GM19452 (cell line): ENCODE data around the gene SEC22B.
"Not testable (repeated sequence)": the region's sequence is repeated elsewhere in the genome, so short reads cannot be mapped to it uniquely, and the experiment has no call there.

ENCODE experiments used
- ATAC-seq: cut with Tn5 transposase; IDR thresholded peaks from one replicate; pipeline ENCODE4 v1.9.1; 2021; ENCODE audit not compliant: unreplicated experiment

The SEC22B gene

DNA sequence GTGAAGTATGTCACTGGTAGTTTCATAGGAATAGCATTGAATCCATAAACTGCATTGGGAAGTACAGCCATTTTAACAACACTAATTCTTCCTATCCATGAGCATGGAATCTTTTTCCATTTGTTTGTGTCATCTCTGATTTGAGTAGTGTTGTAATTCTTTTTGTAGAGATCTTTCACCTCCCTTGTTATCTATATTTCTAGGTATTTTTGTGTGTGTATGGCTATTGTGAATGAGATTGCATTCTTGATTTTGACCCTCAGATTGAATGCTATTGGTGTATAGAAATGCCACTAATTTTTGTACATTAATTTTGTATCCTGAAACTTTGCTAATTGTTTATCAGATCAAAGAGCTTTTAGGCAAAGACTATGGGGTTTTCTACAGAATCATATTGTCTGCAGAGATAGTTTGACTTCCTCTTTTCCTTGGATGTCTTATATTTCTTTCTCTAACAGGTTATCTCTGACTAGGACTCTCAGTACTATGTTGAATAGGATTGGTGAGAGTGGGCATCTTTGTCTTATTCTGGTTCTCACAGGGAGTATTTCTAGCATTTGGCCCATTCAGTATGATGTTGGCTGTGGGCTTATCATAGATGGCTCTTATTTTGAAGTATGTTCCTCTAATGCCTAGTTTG lies 26.8 kb downstream of the SEC22B start:
- ATAC-seq: not testable (repeated sequence)

DNA sequence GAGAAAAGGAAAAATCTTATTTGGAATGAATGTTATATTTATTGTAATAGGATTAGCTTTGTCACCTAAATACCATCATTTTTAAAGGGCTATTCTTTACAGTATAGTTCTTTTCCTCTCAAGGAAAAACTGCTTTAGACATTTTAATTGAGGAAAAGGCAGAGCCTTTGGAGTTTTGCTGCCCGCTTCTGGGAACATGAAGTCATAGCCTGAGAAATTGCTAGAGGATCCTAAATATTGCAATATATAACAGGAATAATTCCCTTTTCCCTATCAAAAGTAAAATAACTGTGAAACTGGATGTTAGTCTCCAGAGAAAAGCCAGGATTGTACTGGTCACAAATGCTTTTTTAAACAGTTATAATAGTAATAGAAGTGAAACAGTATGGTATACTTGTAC lies 30.5 kb downstream of the SEC22B start:
- not testable (repeated sequence) for ATAC-seq

DNA sequence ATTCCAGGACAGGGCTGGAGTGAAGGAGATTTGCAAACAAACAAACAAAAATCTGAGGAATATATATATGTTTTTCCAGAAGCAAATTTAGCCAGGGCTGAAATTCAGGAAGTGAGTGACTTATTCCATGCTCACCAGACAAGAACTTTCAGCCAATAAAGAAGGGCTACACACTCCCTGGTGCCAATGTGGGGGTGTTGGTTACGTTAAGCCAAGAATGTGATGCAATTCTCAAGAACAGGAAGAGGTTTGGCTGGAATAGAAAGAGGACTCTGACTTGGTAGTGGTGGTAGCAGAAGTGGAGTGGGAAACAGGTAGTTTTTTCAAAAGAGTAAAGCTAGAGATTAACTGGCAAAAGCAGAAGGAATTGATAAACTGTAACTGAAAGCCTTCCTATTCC lies 31.7 kb downstream of the SEC22B start:
- not testable (repeated sequence) for ATAC-seq

DNA sequence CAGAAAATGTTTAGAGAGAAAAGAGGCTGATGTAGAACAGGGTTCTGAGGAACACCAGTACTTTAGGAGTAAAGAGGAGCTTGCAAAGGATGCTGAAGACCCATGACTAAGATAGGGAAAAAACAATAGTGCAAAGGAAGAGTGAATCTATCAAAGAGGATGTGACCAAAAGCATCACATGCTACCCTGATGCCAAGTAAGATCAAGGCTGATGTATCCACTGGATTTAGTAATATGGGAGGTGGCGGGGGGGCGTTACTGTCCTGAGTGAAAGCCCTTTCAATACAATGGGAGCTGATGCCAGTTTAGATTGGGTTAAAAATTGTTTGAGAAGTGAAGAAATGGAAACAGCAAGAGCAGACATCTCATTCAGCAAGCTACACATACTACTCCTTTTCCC lies 32.2 kb downstream of the SEC22B start:
- ATAC-seq: not testable (repeated sequence)

DNA sequence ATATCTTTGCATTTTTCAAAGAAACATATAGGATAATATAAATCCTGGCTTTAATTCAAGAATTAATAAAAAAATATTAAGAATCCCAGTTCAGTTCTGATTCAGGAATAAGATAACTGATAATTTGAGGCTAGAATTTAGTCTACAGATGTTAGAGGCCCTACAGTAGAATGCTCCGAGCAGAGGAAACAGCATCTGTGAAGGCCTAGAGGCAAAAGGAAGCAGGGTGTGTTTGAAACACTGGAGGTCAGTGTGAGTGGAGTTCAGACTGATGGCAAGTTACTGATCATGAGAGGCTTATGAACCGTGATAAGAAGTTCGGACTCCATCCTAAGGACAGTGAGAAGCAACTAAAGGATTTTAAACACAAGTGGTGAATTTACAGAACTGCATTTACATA lies 33.0 kb downstream of the SEC22B start:
- ATAC-seq: not testable (repeated sequence)

DNA sequence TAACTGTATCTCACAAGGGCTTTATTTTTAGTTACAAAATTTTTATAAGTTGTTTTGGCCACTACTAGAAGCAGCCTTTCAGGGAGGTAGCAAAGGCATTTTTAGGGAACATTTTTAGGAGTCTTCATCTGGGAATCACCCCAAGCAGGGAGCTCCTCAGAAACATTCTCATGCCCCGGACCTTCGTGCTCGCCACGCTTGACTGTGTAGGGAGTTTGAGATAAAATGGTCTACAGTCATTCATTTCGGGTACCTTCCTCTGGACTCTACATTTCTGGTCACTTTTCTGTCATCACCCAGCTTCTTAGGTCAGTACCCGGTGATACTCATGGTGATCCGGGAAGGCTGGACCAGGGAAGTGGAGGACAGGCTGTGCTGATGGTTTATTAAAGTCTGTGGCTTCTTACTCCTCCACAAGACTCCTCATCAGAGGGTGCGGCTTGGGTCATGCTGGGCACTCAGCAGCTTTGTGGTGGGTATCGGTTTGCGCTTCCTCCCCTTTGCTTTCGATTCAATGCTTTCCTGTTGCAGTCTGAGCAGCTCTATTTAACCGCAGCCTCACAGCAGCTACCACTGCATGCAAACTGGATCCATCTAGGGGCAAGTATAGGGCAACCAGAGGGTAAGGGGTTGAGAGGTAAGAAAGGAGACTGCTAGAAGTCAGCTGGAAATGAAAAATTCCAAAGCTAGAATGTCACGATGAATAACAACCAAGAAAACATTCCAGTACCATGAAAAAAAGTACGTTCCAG lies 33.6 kb downstream of the SEC22B start:
- peak; percentile 97 for ATAC-seq

DNA sequence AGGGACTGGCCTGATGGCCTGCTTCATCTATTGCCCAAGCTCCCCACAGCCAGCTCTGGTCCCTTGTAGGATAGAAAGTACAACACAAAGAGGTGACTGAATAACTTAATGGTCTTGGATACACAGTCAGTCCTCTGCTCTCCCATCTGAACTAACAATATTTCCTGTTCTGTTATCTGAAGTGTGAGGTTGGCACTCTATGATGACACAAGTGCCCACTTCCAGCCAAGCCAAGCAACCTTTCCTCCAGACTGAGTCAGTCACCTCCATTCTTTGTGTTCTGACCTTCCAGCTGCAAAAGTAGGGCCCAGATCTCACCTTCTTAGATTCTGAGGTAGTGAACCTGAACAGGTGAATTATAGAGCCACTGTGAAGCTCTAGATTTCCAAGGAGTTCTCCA lies 34.5 kb downstream of the SEC22B start:
- ATAC-seq: not testable (repeated sequence)

DNA sequence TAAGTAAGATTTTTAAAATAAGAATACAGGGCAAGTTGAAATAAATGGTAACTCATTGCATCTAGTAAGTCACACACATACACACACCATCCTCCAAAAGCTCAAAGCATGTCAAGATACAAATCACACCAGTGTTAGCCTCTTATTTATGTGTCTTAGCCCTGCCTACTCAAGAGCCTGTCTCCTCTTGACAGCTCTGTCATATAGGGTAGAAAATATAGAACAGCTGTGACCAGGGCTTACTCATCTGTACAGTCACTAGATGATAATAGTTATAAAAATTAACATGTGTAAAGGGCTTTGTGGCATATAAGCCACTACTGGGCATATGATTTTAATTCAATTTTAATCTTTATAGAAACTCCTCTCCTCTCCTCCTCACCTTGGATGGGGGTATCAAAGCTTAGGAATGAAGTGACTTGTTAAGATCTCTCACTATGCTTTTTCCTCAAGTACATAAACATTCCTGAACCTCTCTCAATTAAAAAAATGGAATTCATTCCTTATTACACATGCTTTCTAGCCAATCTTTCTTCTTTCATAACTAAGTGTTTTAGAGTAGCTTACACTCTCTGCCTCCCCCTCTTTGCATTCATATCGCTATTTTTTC lies 35.6 kb downstream of the SEC22B start:
- ATAC-seq: not testable (repeated sequence)

DNA sequence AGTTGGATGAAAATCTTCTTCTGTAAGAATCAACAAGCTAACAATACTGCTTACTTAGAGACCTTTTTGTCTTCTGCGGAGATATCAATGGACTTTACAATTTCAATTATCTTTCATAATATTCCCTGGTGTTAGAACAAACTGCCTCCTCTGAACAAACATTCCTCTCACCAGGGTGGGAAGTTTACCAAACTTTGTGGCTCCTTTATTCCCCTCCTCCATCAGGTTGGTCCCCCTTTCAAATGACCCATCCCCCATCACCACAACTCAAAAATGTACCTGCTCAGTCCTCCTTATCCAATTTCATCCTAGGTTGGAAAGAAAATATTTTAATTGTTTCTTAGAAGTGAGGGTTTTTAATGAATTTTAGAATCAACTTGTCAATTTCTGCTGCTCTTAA lies 40.2 kb downstream of the SEC22B start:
- not testable (repeated sequence) for ATAC-seq

DNA sequence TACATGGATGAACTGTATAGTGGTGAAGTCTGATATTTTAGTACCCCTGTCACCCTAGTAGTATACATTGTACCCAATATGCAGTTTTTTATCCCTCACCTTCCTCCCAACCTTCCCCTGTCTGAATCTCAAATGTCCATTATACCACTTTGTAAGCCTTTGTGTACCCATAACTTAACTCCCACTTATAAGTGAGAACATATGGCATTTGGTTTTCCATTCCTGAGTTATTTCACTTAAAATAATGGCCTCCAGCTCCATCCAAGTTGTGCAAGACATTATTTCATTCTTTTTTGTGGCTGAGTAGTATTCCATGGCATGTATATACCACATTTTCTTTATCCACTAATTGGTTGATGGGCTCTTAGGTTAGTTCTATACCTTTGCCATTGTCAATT lies 42.4 kb downstream of the SEC22B start:
- ATAC-seq: not testable (repeated sequence)

DNA sequence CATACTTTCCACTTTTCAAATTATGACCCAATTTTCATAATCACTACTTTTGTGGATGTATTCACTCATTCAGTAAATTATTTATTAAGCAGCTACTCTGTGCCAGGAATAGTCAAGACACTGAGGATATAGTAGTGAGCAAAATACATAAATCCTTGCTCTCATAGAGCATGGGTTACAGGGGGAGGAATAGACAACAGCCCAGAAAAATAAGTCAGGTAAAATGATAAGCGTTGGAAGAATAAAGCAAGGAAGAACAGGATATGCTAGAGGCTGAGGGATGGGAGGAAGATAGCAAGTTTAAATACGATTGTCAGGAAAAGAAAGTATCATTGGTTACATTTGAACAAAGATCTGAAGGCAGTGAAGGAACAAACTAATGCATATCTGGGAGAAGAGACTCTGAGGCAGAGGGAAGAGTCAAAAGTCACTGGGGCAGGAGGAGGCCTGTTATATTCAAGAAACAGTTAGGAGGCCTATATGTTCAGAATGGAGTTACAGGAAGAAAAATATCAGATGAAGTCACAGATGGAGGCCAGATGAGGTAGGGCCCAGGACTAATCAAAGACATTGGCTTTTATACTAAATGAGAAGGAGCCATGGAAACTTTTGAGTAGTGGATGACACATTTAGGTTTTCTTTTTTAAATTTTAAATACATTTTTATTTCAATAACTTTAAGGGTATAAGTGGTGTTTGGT lies 42.9 kb downstream of the SEC22B start:
- ATAC-seq: no peak

DNA sequence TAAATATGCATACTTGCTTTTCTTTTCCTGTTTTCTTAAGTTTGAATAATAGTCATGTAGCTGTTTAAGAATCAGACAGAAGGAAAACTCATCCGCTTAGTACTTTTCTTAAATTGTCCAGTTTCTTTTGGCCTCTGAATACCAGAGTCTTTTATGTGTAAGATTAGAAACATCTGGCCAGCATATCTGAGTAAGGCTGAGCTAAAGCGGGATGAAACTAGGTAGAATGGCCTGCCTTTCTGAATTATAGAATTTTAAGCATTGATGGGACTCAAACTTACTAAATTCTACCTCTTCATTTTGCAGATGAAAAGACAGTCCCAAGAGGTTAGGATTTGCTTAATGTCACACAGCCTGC lies 43.9 kb downstream of the SEC22B start:
- ATAC-seq: not testable (repeated sequence)

DNA sequence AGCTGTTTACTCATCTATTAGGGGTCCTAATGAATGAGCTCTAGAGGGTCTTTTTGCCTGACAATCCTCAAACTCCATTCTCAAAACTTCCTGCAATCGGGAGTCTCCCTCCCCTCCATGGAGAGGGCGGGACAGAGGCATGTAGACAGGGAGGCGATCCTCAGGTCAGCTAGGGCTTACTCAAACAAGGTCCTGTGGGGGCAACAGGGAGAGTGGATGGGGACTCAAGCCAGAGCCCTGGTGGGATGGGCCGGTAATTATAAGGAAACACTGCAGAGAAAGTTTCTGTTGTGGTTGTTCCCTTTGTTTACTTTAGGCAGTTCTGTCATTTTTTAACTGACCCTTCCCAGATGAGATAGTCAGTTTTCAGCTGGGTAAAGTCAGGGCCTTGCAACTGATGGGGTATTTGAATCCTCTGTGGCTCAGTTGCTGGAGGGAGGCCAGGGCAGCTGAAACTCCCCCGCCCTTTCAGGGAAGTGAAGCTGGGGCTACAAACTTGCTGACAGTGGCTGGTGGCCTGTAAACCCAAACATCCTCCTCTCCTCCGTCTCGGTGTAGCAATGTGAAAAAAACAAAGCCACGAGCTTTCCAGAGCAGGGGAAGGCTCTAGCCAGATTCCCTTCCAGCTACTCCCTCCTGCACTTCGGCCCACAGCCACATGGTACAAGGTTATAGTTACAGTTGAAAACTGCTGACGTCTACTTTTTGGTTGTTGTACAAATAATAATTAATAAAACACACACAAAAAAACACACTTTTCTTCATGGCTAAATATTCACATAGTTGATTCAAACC lies 44.5 kb downstream of the SEC22B start:
- ATAC-seq: peak; percentile 57

DNA sequence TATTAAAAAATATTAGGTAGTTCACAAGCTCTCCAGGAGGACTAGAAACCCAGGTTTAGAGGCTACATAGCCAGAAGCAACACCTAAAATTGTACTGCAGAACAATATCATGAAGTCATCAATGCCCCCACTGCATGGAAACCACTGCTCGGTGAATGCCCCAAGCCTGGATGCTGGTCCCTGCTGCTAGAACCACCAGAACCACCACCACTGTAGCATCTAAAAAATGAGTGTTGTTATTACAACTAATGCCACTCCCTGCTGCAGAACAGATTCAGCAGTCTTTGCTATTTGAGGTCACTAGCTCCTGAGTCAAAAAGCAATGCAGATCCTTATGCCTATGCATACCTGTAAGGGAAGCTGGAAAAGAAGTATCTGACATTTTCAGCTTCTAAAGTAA lies 48.4 kb downstream of the SEC22B start:
- not testable (repeated sequence) for ATAC-seq

DNA sequence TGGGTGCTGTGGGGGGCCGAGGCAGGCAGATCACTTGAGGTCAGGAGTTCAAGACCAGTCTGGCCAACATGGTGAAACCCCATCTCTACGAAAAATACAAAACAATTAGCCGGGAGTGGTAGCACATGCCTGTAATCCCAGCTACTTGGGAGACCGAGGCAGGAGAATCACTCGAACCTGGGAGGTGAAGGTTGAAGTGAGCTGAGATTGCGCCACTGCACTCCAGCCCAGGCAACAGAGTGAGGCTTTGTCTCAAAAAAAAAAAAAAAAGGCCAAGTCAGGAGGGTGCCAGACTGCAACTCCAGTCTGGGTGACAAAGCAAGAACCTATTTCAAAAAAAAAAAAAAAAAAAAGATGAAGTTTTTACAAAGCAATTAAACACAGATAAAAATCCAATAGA lies 50.1 kb downstream of the SEC22B start:
- not testable (repeated sequence) for ATAC-seq

DNA sequence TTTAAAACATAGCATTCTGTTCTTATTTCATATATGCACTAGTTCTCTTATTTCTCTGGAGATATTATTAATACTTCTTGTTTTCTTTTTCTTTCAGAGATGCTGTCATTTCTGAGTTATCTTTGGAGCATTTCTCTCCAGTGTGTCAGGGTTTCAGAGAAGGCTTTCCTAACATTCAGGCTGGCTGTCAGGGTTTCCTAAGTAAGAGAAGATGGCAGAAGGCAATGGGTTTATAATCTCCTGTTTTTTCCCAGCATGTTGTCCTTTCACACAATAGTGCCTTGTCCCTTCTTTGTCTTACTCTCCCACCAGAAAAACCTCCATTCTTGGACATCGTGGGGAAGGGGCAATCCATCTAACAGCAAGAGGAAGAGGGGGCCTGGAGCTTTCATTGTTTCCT lies 51.7 kb downstream of the SEC22B start:
- ATAC-seq: not testable (repeated sequence)

DNA sequence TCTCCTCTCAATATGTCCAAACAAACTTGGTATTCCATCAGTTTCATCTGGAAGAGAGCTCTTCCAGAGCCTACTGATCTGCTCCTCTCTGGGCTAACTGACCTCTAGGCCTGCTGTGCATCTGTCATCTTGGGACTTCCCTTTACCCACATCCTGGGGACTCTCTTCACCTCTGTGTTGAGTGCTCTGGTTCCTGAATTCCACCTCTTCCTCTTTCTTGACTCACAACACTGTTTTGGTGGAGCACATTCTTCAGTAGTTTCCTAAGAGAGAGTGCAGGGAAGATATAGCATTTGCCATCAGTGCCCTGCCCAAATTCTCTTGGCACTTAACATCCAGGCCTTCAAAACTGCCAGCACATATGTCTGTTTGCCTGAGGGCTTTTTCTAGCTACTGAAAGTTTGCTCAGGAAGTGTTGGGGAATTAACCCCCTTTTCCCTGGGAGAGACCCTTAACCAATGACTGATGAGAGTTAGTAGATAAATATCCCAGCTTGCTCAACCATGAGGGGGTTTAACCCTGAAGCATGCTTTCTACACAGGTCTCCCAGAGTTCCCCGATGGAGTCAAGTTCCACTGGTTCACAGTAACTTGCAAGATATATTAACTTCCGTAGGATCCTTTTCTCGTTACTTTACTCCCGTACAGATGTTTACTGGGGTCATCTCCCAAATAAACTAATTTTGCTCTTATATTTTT lies 52.4 kb downstream of the SEC22B start:
- ATAC-seq: peak; percentile 55

DNA sequence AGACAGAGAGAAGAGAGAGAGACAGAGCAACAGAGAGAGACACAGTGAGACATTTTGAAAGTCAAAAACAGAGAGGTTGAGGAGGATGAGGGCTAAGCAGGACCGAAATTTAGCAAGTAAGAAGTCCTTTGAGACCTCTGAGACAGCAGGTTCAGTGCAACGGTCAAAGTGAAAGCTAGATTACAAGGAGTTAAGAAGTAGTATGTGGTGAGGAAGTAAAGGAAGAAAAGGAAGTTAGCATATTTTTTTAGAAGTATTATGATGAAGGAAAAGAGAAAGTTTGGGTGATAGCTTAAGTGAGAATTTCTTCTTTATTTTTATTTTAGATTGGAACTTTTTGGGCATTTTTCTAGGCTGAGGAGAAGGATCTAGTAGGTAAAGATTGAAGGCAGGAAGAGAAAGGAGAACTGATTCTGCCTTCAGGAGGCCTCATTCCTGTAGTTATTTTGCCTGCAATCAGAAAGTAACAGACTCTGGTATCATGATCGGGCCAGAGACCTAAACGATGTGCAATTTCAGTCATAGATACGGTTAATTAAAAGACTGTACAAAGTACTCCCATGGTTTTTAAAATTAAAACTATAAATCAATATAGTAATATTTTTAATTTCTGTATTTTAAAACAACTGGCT lies 53.9 kb downstream of the SEC22B start:
- peak; percentile 83 for ATAC-seq

DNA sequence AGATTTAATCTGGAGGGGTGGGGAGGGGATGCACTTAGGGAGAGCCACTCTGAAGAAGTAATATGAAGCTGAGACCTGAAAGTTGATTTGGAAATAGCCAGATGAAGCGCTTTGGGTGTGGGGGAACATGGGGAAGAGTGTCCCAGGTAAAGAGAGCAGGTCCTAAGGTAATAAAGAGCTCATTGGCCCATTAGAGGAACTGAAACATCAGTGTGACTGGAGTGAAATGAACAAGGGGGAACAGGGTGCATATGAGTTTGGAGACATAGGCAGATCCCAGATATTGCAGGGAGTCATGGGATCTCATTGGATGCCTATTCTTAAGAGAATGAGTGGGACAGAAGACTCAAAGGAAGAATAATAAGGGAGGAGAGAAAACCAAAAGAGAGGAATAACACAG lies 54.5 kb downstream of the SEC22B start:
- not testable (repeated sequence) for ATAC-seq

DNA sequence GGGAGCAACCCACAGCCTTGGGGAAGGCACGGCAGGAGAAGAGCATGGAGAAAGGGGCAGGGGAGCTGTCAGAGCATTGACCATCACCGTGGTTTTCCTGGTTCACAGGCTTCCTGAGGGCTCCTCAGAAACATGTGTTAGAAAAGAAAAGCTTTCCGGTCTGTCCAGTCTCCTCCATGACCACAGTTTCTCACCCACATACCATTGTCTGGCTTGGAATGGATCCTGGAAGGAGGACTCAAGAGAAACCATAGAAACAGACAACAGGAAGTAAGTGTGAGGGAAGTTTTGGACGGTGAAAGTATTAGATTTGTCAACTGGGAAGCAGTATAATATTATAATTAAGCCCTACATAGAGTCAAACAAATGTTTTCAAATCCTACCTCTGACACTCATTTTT lies 55.8 kb downstream of the SEC22B start:
- ATAC-seq: not testable (repeated sequence)
